Caco-2 (cell line): ENCODE results near the gene CRNKL1. TPM values are rescaled to one million over a fixed set of nuclear protein-coding genes. Genes with fewer than 3 reads are reported as not detected.
"Not testable (repeated sequence)": the region's sequence is repeated elsewhere in the genome, so short reads cannot be mapped to it uniquely, and the experiment has no call there.

Experiments used
- BruUV-seq: library from RNA; stranded (reverse); fragments of 400-500 nt; replicated peaks from 2 replicates; lab custom pipeline; 2021; lab: Mats Ljungman, UMichigan
- CTCF ChIA-PET: fragments of 300-600 bp; sonication (Branson Sonifier 250); formaldehyde crosslinking; loops from one replicate; lab custom pipeline; 2022; ENCODE audit warnings: antibody characterized with exemption; lab: Charles Lee
- POLR2A ChIA-PET: fragments of 300-600 bp; sonication (Branson Sonifier 250); formaldehyde crosslinking; loops from one replicate; lab custom pipeline; 2022; ENCODE audit warnings: antibody characterized with exemption; lab: Charles Lee
- DNase-seq, 2 experiments: peaks; one replicate each; pipeline versions ENCODE4 v3.0.0 to v3.0.0-alpha.2; 2020 to 2022
- H3K27me3 ChIP-seq: replicated peaks from 2 replicates; pipeline ENCODE4 v1.6.0; 2011; ENCODE audit warnings: low read length; ENCODE audit not compliant: control insufficient read depth, insufficient read depth
- H3K36me3 ChIP-seq: 2 replicates; pipeline ENCODE4 v1.5.1; 2011; ENCODE audit warnings: low read length; ENCODE audit not compliant: control insufficient read depth, insufficient read depth
- H3K4me1 ChIP-seq: fragments of 250-450 bp; sonication (Bioruptor Pico); 2 replicates; pipeline ENCODE4 v1.5.1; 2020; ENCODE audit warnings: mild to moderate bottlenecking
- H3K4me3 ChIP-seq: 2 replicates; pipeline ENCODE4 v1.5.1; 2011; ENCODE audit warnings: low read depth, mild to moderate bottlenecking, control low read depth, low read length
- H3K9me3 ChIP-seq: fragments of 250-450 bp; sonication (Bioruptor Pico); 2 replicates; pipeline ENCODE4 v1.5.1; 2020; ENCODE audit warnings: mild to moderate bottlenecking, moderate library complexity
- H3K27ac Mint-ChIP-seq: one replicate; pipeline ENCODE4 v1.8.0; 2022; ENCODE audit warnings: mixed read lengths; ENCODE audit not compliant: unreplicated experiment
- H3K27me3 Mint-ChIP-seq: one replicate; pipeline ENCODE4 v1.8.0; 2022; ENCODE audit warnings: mixed read lengths; ENCODE audit not compliant: insufficient read depth, unreplicated experiment
- H3K36me3 Mint-ChIP-seq: one replicate; pipeline ENCODE4 v1.8.0; 2022; ENCODE audit warnings: mild to moderate bottlenecking, mixed read lengths; ENCODE audit not compliant: insufficient read depth, unreplicated experiment
- H3K4me1 Mint-ChIP-seq: one replicate; pipeline ENCODE4 v1.8.0; 2022; ENCODE audit warnings: low read depth, mixed read lengths; ENCODE audit not compliant: unreplicated experiment
- H3K4me3 Mint-ChIP-seq: one replicate; pipeline ENCODE4 v1.8.0; 2022; ENCODE audit warnings: mild to moderate bottlenecking, moderate library complexity, mixed read lengths; ENCODE audit not compliant: unreplicated experiment
- H3K9me3 Mint-ChIP-seq: one replicate; pipeline ENCODE4 v1.8.0; 2022; ENCODE audit warnings: mixed read lengths; ENCODE audit not compliant: unreplicated experiment
- intact Hi-C: fragments of 100-400 bp; cut with micrococcal nuclease; formaldehyde crosslinking; loops from one replicate; pipeline ENCODE4 v1.10.0; 2022; ENCODE audit not compliant: unreplicated experiment
- total RNA-seq: library from RNA; stranded (reverse); gene quantifications from 2 replicates; pipeline ENCODE4 v1.2.3, GENCODE V29; 2022
- TF ChIP-seq, protein P1 (sequence below), 2 experiments: fragments of 200-600 bp in 1 of 2; IDR thresholded peaks; 1 replicate in 1 of 2; 2 replicates in 1 of 2; pipeline versions ENCODE4 v1.5.1 to v1.8.0; 2011 to 2022; ENCODE audit warnings: antibody characterized with exemption in 1 of 2, control low read depth in 1 of 2, inconsistent platforms in 1 of 2, low read depth in 1 of 2, low read length in 1 of 2, mild to moderate bottlenecking in 1 of 2, moderate library complexity in 1 of 2; ENCODE audit not compliant: insufficient read depth in 1 of 2, severe bottlenecking in 1 of 2, unreplicated experiment in 1 of 2

Gene CRNKL1
- total RNA-seq, 1 experiment from 2014 or later = 27.0 TPM

DNA sequence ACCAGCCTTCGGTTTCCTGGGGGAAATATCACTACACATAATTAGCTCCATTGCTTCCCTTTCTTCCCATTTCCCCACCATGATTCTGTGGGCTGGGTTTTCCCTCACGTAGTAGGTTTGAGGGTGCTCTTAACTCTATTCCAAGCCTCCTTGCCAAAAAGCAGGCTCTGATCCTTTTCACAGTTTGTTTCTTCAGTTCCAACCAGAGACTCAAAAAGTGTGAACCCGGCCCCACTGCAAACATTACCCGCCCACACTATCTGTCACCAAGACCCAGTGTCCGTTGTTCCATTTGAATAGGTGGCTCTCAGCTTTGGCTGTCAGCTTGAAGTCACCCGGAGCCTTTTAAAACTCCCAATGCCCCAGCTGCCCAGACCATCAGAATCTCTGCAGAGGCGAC lies 46.9 kb downstream of the CRNKL1 start:
- H3K36me3 ChIP-seq = peaks cover 1% of the 10 kb centered on the region; the same call in 1 of the 2 replicates
- ChIA-PET CTCF (no interaction called here), POLR2A (no interaction called here)
- H3K4me3 ChIP-seq = no peak overlapping the region
- no peaks in the 10 kb centered on the region for H3K9me3 Mint-ChIP-seq
- H3K27me3 Mint-ChIP-seq = no peaks in the 10 kb centered on the region
- no TSS peak for BruUV-seq
- no peak overlapping the region for H3K27ac Mint-ChIP-seq
- intact Hi-C loops = no loop called here
- H3K4me1 ChIP-seq = peaks cover 4% of the 10 kb centered on the region; the same call in 1 of the 2 replicates
- H3K27me3 ChIP-seq = no peaks in the 10 kb centered on the region
- H3K36me3 Mint-ChIP-seq = peaks cover 38% of the 10 kb centered on the region
- no peak for DNase-seq
- peaks cover 7% of the 10 kb centered on the region for H3K4me1 Mint-ChIP-seq
- no peak overlapping the region for H3K4me3 Mint-ChIP-seq
- no peaks in the 10 kb centered on the region for H3K9me3 ChIP-seq
- TF ChIP-seq, protein P1, sequence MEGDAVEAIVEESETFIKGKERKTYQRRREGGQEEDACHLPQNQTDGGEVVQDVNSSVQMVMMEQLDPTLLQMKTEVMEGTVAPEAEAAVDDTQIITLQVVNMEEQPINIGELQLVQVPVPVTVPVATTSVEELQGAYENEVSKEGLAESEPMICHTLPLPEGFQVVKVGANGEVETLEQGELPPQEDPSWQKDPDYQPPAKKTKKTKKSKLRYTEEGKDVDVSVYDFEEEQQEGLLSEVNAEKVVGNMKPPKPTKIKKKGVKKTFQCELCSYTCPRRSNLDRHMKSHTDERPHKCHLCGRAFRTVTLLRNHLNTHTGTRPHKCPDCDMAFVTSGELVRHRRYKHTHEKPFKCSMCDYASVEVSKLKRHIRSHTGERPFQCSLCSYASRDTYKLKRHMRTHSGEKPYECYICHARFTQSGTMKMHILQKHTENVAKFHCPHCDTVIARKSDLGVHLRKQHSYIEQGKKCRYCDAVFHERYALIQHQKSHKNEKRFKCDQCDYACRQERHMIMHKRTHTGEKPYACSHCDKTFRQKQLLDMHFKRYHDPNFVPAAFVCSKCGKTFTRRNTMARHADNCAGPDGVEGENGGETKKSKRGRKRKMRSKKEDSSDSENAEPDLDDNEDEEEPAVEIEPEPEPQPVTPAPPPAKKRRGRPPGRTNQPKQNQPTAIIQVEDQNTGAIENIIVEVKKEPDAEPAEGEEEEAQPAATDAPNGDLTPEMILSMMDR (IDR thresholded peaks at IDR 0.05; ENCODE audit: insufficient read depth in 1 of 2, low read depth in 1 of 2, low read length in 1 of 2, severe bottlenecking in 1 of 2, unreplicated experiment in 1 of 2) = no peak

DNA sequence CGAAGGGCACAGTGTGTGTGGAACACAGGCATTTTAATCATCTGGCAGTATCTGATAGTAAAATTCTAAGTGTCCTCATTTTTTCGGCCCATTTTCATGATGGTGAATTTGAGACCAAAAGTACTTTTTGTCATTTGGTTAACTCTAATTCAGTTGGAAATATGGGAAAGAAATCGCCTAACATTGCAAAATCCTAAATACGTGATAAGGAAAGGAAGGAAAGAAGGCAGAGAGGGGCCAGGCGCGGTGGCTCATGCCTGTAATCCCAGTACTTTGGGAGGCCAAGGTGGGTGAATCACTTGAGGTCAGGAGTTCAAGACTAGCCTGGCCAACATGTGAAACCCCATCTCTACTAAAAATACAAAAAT lies 48.3 kb downstream of the CRNKL1 start:
- CTCF ChIA-PET, H3K9me3 ChIP-seq, H3K4me1 Mint-ChIP-seq, H3K4me1 ChIP-seq, H3K9me3 Mint-ChIP-seq, H3K27ac Mint-ChIP-seq, H3K27me3 Mint-ChIP-seq, H3K4me3 ChIP-seq, intact Hi-C loops, DNase-seq, H3K4me3 Mint-ChIP-seq, BruUV-seq, H3K36me3 ChIP-seq, H3K27me3 ChIP-seq: not testable (repeated sequence)
- peaks cover 52% of the 10 kb centered on the region for H3K36me3 Mint-ChIP-seq
- POLR2A ChIA-PET = interaction anchor here (0.6 kb wide), 1 partner anchor 1011 kb away, joined by 3 read pairs; no protein-coding TSS in a partner anchor

- Mint-ChIP-seq H3K4me1 (peaks cover 7% of the 10 kb centered on the region), H3K27ac (no peak overlapping the region)
These were observed 49.0 kb downstream of the CRNKL1 start for GRCh38 chr20:20003031-20003954.

More at GRCh38 chr20:20003031-20003954, 49.0 kb downstream of the CRNKL1 start:
- Histone ChIP-seq H3K4me1 (no peaks in the 10 kb centered on the region), H3K36me3 (peaks cover 4% of the 10 kb centered on the region; the same call in 1 of the 2 replicates), H3K9me3 (no peaks in the 10 kb centered on the region), H3K4me3 (no peak overlapping the region), H3K27me3 (no peaks in the 10 kb centered on the region)
- no TSS peak for BruUV-seq
- CTCF ChIA-PET = no interaction called here
- H3K36me3 Mint-ChIP-seq = peaks cover 59% of the 10 kb centered on the region
- H3K9me3 Mint-ChIP-seq = no peaks in the 10 kb centered on the region
- no peak for DNase-seq
- H3K27me3 Mint-ChIP-seq = no peaks in the 10 kb centered on the region
- TF ChIP-seq, protein P1 (IDR thresholded peaks at IDR 0.05; ENCODE audit: insufficient read depth in 1 of 2, low read depth in 1 of 2, low read length in 1 of 2, severe bottlenecking in 1 of 2, unreplicated experiment in 1 of 2) = no peak
- POLR2A ChIA-PET = interaction anchor here (0.6 kb wide), 1 partner anchor 1011 kb away, joined by 3 read pairs; no protein-coding TSS in a partner anchor
- H3K4me3 Mint-ChIP-seq = no peak overlapping the region
- intact Hi-C loops = no loop called here
